ENCODE measurements around the gene OR8G5.
A peak's percentile ranks its signal among the peaks of the same experiment; 100 is the strongest.
"Not testable (repeated sequence)": the region's sequence is repeated elsewhere in the genome, so short reads cannot be mapped to it uniquely, and the experiment has no call there.

OR8G5 gene, protein sequence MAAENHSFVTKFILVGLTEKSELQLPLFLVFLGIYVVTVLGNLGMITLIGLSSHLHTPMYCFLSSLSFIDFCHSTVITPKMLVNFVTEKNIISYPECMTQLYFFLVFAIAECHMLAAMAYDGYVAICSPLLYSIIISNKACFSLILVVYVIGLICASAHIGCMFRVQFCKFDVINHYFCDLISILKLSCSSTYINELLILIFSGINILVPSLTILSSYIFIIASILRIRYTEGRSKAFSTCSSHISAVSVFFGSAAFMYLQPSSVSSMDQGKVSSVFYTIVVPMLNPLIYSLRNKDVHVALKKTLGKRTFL

GRCh38 chr11:124256076-124256475, at the start of gene OR8G5:
TSS of gene OR8G5 (plus strand) at chr11:124256376. CDS start at chr11:124264932, 8,556 bp downstream.
- DNase-seq (ENCODE audit: low read depth): no peak

- no peak for DNase-seq (ENCODE audit: low read depth)
Observed at GRCh38 chr11:124207102-124207792, 48.9 kb upstream of the OR8G5 start.

DNA sequence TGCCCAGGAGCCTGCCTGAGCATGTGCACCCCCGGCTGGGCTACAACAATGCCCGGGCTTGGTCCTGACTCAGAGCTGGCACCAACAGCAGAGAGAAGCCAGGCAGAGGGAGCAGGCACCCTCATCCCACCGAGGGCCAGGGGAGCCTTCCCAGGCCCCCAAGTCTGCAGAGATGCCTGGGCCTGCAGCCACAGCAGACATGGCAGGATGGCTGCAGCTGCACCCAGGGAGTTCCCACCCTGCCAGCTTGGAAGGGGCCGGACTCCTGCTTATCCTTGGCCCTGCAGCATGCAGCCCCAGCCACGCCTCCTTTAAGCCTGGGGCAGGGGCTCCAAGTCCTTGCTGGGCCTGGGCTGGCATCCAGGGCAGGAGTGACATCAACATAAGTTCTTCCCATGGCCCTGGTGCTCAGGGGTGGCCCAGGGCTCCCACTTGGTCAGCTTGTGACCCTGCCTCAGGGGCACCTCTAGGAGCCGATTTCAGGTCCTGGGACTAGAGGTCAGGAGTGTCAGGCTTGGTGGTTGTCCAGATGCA, 46.3 kb upstream of the OR8G5 start:
- DNase-seq (ENCODE audit: low read depth): no peak

DNA sequence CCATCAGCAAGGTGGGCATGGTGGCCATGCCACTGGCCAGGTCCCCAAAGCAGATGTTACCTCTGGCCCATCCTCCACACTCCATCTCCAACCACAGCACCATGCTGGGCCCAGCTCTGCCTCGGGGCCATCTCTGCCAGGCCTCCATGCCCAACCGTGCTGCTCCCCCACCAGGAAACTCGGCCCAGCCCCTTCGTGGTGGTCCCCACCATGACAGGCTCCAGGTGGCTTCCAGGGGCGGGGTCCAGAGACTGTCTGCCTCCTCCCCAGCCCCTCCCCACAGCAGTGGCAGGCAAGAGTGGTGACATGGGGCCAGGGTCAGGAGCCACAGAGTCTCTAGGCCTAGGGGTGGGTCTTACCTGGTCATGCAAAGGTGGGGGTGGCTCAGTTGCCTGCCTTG, 45.8 kb upstream of the OR8G5 start:
- DNase-seq (ENCODE audit: low read depth): no peak

- DNase-seq (ENCODE audit: low read depth): no peak
Observed at GRCh38 chr11:124211321-124211720, 44.9 kb upstream of the OR8G5 start.

DNA sequence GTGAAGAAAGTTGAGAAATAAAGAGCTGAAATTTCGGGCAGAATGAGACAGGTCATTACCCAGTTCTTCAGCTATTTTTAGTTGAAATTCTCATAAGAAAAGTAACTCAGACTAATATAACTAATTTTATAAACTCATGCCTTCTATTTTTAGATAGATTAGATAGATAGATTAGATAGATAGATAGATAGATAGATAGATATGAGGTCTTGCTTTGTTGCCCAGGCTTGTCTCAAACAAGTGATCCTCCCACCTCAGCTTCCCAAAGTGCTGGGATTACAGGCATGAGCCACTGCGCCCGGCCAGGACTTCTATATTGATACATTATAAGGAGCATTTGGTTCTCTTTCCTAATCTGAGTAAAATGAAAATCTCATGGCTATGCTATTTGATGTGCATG, 42.1 kb upstream of the OR8G5 start:
- no peak for DNase-seq (ENCODE audit: low read depth)

DNA sequence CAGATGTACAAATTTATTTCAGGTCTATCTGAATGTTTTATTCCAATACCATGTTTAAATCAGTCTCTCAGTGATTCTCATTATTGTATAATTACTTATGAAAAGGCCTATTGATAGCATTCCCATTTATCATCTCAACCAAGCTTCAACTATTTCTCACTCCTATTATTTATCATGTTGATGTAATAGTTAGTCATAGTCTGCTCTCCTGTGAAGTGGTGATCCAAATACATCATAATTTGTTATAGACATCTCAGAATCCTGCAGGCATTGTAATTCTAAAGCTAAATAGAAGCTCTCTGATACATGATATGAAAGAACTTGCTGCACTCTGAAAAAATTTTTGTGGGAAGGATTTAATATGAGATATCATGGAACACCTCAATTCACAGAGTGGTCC, 37.0 kb upstream of the OR8G5 start:
- DNase-seq (ENCODE audit: low read depth): no peak

DNA sequence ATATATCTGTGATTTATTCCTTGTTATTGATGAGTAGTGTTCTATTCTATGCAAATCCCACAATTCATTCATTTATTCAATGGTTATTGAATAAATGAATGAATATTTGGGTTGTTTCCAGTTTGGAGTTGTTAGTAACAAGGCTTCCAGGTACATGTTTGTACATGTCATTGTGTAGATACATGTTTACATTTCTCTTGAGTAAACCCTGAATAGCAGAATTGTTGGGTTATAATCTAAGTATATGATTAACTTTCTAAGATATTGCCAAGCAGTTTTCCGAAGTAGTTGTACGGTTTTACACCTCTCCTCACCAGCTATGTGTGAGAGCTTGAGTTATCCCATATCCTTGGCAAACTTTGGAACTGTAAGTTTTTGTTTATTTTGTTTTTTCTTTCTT, 33.8 kb upstream of the OR8G5 start:
- DNase-seq (ENCODE audit: low read depth): no peak

- not testable (repeated sequence) for DNase-seq (ENCODE audit: low read depth)
Observed at GRCh38 chr11:124224618-124225423, 31.4 kb upstream of the OR8G5 start.

DNA sequence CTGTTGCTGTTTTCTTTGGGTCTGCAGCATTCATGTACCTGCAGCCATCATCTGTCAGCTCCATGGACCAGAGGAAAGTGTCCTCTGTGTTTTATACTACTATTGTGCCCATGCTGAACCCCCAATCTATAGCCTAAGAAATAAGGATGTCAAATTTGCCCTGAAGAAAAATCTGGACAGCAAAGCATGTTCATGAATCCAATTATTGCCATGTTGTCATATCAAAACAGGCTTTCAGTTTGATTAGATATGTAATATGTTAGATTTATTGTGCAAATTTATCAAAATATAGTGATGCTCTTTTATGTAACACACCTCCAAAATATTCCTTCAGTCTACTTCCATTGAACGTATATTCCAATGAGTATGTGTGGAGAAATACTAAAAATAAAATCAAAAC, 30.7 kb upstream of the OR8G5 start:
- DNase-seq (ENCODE audit: low read depth): no peak

DNA sequence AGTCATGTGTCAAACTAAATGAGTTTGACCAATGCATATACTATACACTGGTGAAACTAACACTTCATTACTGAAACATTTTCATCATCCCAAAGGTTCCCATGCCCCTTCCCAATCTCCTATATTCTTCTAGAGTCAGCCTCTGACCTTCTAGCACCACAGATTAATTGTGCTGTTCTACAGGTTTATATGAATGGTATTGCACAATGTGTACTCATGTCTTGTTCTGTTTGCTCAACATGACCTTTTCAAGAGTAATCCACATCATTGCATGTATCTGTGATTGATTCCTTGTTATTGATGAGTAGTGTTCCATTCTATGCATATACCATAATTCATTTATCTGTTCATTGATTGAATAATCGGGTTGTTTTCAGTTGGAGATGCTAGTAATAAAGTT, 22.8 kb upstream of the OR8G5 start:
- DNase-seq (ENCODE audit: low read depth): no peak

DNA sequence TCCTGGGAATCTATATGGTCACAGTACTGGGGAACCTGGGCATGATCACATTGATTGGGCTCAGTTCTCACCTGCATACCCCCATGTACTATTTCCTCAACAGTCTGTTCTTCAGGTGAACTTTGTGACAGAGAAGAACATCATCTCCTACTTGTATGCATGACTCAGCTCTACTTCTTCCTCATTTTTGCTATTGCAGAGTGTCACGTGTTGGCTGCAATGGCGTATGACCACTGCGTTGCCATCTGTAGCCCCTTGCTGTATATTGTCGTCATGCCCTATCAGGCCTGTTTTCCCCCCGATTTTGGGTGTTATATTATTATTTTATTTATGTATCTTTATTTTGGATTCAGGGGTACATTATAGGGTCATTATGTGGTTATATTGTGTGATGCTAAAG, 17.7 kb upstream of the OR8G5 start:
- DNase-seq (ENCODE audit: low read depth): no peak

GRCh38 chr11:124240621-124241397, 15.4 kb upstream of the OR8G5 start, which contains the start of gene OR8G1:
TSS of gene OR8G1 (plus strand) at chr11:124241095. CDS start at chr11:124249676, 8,581 bp downstream.
- no peak for DNase-seq (ENCODE audit: low read depth)

DNA sequence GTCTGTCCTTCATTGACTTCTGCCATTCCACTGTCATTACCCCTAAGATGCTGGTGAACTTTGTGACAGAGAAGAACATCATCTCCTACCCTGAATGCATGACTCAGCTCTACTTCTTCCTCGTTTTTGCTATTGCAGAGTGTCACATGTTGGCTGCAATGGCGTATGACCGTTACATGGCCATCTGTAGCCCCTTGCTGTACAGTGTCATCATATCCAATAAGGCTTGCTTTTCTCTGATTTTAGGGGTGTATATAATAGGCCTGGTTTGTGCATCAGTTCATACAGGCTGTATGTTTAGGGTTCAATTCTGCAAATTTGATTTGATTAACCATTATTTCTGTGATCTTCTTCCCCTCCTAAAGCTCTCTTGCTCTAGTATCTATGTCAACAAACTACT, 6.3 kb upstream of the OR8G5 start:
- not testable (repeated sequence) for DNase-seq (ENCODE audit: low read depth)

DNA sequence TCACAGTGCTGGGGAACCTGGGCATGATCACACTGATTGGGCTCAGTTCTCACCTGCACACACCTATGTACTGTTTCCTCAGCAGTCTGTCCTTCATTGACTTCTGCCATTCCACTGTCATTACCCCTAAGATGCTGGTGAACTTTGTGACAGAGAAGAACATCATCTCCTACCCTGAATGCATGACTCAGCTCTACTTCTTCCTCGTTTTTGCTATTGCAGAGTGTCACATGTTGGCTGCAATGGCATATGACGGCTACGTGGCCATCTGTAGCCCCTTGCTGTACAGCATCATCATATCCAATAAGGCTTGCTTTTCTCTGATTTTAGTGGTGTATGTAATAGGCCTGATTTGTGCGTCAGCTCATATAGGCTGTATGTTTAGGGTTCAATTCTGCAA, 8.9 kb downstream of the OR8G5 start:
- not testable (repeated sequence) for DNase-seq (ENCODE audit: low read depth)

- DNase-seq (ENCODE audit: low read depth): not testable (repeated sequence)
Observed at GRCh38 chr11:124270886-124271285, 14.7 kb downstream of the OR8G5 start.

- no peak for DNase-seq (ENCODE audit: low read depth)
Observed at GRCh38 chr11:124274000-124274399, 17.8 kb downstream of the OR8G5 start.

GRCh38 chr11:124276081-124276480, 19.9 kb downstream of the OR8G5 start:
- peak; percentile 84 for DNase-seq (ENCODE audit: low read depth)

DNA sequence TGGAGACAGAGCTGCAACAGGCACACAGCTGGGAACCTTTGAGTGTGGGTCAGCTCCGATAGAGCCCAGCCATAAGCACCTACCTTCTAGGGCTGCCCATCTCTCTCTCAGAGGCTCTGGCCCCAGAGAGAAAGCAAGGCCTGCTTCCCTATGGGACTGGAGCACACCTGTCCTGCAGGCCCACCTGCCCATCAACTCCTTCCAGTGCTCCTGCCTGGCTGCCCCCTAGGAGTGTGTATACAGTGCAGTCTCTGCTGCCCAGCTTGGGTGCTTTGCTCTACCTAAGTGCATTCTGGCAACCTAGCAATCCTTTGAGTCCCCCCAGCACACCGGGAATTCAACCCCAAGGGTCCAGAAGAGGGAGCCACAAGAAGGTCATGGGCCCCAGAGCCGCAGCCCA, 21.0 kb downstream of the OR8G5 start:
- no peak for DNase-seq (ENCODE audit: low read depth)

DNA sequence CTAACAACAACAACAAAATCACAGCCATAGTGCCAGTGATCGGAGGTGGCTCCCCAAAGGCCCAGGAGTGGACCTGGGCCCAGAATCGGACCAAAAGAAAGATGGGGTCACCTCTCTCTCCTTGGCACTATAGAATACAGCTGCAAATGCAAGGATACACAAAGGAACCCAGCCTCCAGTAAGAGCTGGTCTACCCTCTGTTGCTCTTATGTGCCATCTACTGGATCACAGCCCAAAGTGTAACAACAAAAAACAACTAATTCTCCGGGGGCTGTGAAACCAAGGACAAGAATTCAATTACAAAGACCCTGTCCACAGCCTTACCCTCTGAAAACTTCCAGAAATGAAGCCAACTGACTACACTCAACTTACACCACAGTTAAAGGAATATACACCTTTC, 21.6 kb downstream of the OR8G5 start:
- DNase-seq (ENCODE audit: low read depth): no peak

- DNase-seq (ENCODE audit: low read depth): no peak
Observed at GRCh38 chr11:124278261-124278660, 22.1 kb downstream of the OR8G5 start.
